Esophagus muscularis mucosa (tissue), 3 donors: ENCODE results near the gene TUBB4B.

Experiments used
- EP300 ChIP-seq: sonication (generic); formaldehyde crosslinking; IDR thresholded peaks from one replicate; pipeline ENCODE4 v1.6.1; 2017; ENCODE audit warnings: antibody characterized with exemption
- POLR2A ChIP-seq: fragments of 450-650 bp; IDR thresholded peaks from one replicate; pipeline ENCODE4 v1.6.1; 2017; ENCODE audit warnings: antibody characterized with exemption, moderate library complexity, mild to moderate bottlenecking, low read depth
- POLR2AphosphoS5 ChIP-seq, 2 donors: sonication (generic); formaldehyde crosslinking; IDR thresholded peaks; one replicate each; pipeline ENCODE4 v1.6.1; 2017; ENCODE audit warnings: antibody characterized with exemption in 2 of 2

- TF ChIP-seq POLR2AphosphoS5 (IDR thresholded peaks at IDR 0.05) = no peak
- TF ChIP-seq EP300 = no peak
- TF ChIP-seq POLR2A = no peak
These were observed 1.4 kb downstream of the TUBB4B start for GRCh38 chr9:137242269-137243203.
